ENCODE results near the gene L3HYPDH.

L3HYPDH gene

GRCh38 chr14:59483819-59484638 is at the start of gene L3HYPDH, which contains the start of gene JKAMP:
Gene L3HYPDH (minus strand): TSS chr14:59484408. CDS start chr14:59484316, 92 bp downstream.
Gene JKAMP (plus strand): TSS chr14:59484517. CDS start chr14:59484590, 73 bp downstream.
- DNase-seq (ENCODE audit: low spot score), result peak; percentile 95

GRCh38 chr14:59532419-59532818 is 48.2 kb upstream of the L3HYPDH start:
- no peak for DNase-seq (ENCODE audit: low spot score)

GRCh38 chr14:59530349-59530748 is 46.1 kb upstream of the L3HYPDH start:
- no peak for DNase-seq (ENCODE audit: low spot score)

GRCh38 chr14:59529189-59529588 is 45.0 kb upstream of the L3HYPDH start:
- DNase-seq (ENCODE audit: low spot score), result no peak

GRCh38 chr14:59520224-59520623 is 36.0 kb upstream of the L3HYPDH start:
- no peak for DNase-seq (ENCODE audit: low spot score)

GRCh38 chr14:59511916-59512575 is 27.8 kb upstream of the L3HYPDH start:
- DNase-seq (ENCODE audit: low spot score), result no peak

- no peak for DNase-seq (ENCODE audit: low spot score)
These were observed 26.8 kb upstream of the L3HYPDH start for GRCh38 chr14:59510966-59511365.

GRCh38 chr14:59510001-59510400 is 25.8 kb upstream of the L3HYPDH start:
- no peak for DNase-seq (ENCODE audit: low spot score)

GRCh38 chr14:59509101-59509500 is 24.9 kb upstream of the L3HYPDH start:
- no peak for DNase-seq (ENCODE audit: low spot score)

- no peak for DNase-seq (ENCODE audit: low spot score)
These were observed 23.5 kb upstream of the L3HYPDH start for GRCh38 chr14:59507752-59508103.

GRCh38 chr14:59507063-59507751 is 23.0 kb upstream of the L3HYPDH start:
- peak; percentile 59 for DNase-seq (ENCODE audit: low spot score)

GRCh38 chr14:59503256-59503655 is 19.0 kb upstream of the L3HYPDH start:
- DNase-seq (ENCODE audit: low spot score), result no peak

- no peak for DNase-seq (ENCODE audit: low spot score)
These were observed 16.5 kb upstream of the L3HYPDH start for GRCh38 chr14:59500732-59501131.

GRCh38 chr14:59492384-59492783 is 8.2 kb upstream of the L3HYPDH start:
- DNase-seq (ENCODE audit: low spot score), result no peak

GRCh38 chr14:59490756-59491155 is 6.5 kb upstream of the L3HYPDH start:
- DNase-seq (ENCODE audit: low spot score), result no peak

- peak; percentile 54 for DNase-seq (ENCODE audit: low spot score)
These were observed 499 bp upstream of the L3HYPDH start for GRCh38 chr14:59484639-59485175.

GRCh38 chr14:59483363-59483762 is 845 bp downstream of the L3HYPDH start:
- peak; percentile 84 for DNase-seq (ENCODE audit: low spot score)

- DNase-seq (ENCODE audit: low spot score), result peak; percentile 94
These were observed 1.5 kb downstream of the L3HYPDH start for GRCh38 chr14:59482541-59483331.

- DNase-seq (ENCODE audit: low spot score), result peak; percentile 61
These were observed 2.2 kb downstream of the L3HYPDH start for GRCh38 chr14:59481871-59482540.

- DNase-seq (ENCODE audit: low spot score), result no peak
These were observed 2.8 kb downstream of the L3HYPDH start for GRCh38 chr14:59481407-59481806.

- DNase-seq (ENCODE audit: low spot score), result no peak
These were observed 4.0 kb downstream of the L3HYPDH start for GRCh38 chr14:59480166-59480565.

Data from RKO (cell line).